ENCODE results near the gene SYT17.

The SYT17 gene

DNA sequence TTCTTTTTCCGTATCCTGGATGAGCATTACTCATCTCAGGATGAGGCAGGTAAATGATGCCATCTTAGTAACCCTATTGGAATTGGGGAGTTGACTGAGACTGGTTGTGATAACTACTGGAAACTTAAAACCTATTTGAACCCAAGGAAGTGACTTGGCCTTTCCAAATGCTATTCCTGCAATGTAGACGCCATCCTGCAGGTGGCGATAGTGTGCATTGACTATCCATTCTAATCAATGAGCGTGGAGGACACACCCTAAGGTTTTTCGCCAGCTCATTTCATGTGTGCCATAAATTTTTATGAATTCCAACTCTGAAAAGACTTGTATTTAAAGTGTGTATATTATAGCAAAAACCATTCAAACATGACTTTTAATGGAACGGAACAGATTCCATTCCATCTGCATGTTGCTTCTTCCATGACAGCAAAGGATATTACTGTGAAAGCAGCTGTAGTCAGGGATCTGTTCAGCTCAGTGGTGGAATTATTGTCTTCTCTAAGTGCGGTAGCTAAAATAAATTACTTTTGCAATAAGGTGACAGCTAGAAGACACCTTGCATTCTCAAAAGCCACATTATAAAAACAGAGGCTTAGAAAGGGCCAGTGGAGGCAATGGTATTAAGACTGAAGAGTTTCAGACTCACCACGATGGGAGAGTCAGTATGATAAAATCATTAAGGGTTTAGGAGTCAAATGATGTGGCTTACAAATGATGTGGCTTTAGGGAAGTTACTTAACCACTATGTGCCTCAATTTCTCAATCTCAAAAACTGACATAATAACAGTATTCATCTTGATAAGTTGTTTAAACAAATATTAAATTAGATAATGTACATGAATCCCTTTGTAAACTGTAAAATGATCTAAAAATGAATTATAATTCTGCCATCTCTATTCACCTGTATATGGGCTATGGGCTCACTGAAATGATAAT is 55.5 kb downstream of the SYT17 start:
- DNase-seq = no peak

DNA sequence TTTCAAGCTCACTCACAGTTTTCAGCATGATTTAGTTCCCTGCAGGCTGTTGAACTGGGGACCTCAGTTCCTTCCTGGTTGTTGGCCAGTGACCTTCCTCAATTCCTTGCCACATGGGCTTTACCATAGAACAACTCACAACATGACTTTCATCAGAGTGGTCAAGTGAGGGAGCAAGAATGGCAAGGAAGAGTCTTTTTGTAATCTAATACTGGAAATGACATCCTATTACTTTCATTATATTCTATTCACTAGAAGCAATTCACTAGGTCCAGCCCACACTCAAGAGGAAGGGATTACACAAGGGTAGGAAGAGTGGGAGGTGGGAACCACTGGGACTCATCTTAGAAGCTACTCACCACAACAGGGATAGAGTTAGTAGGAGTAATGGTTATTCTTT is 57.6 kb downstream of the SYT17 start:
- DNase-seq = no peak

DNA sequence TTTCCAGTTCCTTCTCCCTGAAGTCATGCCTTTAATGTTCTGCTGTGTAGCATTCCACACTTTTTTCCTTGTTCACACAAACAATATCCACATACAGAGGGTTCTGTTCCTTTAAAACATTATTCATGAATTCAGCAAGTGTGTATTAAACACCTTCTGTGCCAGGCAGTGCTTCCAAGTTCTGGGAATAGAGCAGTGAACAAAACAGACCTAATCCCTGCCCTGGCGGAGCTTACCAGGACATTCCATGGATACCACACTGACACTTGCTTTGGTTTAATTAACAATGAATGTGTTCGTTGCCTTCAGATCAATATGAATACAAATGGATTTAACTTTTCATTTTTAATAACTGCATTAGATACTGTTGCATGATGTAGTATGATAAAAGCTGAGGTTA is 59.6 kb downstream of the SYT17 start:
- no peak for DNase-seq

DNA sequence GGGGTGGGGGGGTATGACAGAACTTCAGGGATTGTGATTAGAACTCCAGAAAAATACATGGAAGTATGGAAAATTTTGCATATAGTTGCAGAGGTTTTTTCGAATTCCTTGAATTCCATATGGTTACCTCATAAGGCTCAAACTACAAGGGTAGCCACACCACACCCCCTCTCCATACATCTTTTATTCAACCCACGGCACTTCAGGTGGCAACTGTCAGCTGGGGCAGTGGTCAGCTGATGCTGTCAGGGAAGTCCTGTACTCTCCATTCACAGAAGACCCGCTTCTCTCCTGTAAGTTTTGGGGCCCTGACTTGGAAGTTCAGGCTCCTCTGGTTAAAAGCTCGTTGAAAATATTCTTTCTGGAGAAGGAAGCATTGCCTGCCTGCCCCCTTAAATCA is 60.0 kb downstream of the SYT17 start:
- no peak for DNase-seq

DNA sequence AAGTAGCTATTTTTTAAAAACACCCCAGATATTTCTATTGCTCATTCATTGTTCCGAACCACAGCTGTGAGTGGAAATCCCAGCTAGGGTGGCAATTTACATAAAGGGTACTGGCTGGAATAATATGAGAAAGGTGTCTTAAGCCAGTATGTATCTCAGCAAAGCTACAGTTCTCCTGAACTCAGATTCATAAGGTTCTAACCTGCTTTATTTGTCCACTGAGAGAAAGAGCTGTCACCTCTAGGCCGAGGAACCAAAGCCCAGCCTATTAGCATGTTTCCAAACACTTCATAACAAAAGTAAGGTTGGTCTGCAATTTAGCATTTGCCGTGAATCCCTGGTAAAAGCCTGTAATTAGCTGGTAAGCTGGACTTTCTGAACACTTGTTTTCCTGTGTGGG is 60.5 kb downstream of the SYT17 start:
- peak; percentile 77 for DNase-seq

DNA sequence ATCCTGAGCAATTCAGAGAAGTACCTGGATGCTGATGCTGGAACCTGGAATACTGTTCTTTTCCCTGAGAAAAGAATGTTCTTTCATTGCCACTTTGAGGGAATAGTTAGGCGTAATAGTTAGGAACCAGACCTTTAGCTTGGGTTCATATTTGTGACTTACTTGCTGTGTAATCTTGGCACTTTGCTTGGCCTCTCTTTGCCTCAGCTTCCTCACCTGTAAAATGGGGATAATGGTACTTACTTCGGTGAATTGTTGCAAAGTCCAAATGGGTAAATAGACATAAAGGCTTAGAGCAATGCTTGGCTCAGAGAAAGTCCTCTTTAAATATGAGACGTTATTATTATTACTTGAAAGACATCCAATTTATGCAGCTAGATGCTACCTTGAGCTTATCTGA is 62.5 kb downstream of the SYT17 start:
- DNase-seq = no peak

DNA sequence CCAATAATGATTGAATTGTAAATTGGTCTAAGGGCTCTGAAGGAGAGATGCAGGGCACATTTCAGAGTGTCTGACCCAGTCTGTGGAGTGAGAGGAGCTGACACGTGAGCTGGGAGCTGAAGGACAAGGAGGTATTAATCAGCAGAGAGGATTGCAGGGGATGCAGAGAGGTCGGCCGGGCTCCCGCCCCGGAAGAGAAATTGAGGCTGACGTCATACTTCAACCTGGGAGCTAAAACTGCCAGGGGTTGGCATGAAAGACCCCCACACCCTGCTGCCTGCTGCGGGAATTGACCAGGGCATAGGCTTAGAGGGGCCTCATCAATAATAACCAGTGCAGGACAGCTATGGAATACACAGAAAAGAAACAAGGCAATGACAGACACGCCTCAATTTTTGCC is 63.8 kb downstream of the SYT17 start:
- no peak for DNase-seq

DNA sequence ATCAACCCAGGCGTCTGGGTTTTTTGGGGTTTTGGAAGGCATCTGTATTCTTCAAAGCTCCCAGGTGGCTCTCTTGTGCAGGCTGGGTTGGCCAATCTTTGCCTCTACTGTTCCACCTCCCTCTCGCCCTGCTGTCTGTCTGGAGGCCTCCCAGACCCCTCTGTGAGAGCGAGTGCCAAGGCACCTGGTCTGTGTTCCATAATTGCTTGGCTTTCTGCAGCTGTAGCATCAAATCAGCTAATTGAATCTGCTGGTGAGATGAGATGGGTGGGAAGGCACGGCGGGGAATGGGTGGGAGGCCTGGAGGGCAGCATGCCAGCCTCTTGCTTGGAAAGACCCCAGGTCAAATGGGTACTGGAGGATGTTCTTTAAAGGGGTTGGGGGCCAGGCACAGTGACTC is 64.9 kb downstream of the SYT17 start:
- DNase-seq = no peak

DNA sequence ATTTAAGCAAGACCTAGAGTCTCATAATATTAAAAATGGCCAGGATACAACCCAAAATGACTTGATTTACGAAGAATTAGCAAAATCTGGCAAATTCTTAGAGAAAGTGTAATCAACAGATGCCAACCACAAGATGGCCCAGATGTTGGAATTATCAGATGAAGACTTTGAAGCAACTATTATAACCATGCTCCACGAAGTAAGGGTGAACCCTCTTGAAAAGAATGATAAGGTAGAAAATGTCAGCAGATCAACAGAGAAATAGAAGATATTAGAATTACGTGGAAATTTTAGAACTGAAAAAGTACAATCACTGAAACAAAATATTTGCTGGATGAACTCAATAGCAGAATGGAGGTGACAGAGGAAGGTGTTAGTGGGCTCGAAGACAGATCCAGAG is 67.4 kb downstream of the SYT17 start:
- DNase-seq = no peak

DNA sequence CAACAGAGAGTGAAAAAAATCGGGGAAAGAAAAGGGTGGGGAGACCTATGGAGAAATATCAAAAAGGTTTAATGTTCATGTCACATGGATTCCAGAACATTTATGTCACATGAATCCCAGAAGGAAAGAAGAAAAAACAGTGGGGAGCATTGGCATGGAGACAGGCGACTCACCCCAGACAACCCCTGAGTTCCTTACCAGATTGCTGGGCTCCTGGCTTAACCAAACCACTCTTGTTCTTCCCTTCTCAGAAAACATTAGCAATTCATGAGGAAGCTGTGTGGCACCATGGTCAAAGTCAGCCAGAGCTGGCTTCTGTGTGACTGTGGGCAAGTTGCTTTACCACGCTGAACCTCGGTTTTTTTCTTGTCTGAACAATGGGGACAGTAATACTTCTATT is 67.8 kb downstream of the SYT17 start:
- no peak for DNase-seq

DNA sequence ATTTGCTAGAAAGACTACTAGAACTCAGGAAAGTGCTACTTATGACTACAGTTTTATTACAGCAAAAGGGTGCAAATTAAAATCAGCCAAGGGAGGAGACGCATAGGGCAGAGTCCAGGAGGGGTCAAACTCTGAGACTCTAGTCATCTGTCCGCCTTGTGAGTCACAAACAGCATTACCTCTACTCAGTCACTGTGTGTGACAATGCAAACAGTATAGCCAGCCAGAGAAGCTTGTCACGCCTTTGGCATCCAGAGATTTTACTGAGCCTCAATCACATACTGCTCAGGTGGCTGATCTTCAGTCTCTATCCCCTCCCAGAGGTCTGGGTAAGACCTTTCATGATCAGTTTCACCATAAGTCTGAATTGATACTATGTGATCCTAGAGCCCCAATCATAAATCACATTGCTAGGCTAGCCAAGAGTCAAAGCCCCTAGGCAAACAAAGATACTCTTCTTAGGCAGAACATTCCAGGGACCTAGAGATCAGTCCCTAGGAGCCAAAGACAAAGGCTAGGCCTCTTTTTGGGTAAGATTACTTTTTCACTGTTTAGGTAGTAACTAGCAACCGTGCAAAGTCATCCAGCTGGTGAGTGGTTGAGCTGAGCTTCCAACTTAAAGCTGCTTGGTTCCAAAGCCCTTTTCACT is 68.6 kb downstream of the SYT17 start:
- no peak for DNase-seq

DNA sequence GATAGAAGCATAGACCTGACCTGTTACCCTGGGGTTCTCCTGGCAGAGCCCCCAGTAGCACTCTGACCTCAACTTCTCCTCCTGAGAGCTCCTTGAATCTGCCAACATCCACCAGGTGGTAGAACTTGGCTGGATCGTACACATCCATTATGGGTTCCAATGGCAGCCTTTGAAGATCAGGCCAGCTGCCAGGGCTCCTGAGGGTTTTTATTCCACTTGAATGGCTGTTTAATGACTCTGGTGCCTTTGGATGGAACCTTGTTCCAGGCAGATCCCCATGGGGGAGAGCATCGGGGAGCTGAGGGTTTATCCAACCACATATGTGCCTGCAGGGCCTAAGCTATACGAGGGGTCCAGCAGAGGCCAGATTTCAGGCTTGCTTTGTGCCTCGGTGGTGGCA is 70.4 kb downstream of the SYT17 start:
- peak; percentile 74 for DNase-seq

DNA sequence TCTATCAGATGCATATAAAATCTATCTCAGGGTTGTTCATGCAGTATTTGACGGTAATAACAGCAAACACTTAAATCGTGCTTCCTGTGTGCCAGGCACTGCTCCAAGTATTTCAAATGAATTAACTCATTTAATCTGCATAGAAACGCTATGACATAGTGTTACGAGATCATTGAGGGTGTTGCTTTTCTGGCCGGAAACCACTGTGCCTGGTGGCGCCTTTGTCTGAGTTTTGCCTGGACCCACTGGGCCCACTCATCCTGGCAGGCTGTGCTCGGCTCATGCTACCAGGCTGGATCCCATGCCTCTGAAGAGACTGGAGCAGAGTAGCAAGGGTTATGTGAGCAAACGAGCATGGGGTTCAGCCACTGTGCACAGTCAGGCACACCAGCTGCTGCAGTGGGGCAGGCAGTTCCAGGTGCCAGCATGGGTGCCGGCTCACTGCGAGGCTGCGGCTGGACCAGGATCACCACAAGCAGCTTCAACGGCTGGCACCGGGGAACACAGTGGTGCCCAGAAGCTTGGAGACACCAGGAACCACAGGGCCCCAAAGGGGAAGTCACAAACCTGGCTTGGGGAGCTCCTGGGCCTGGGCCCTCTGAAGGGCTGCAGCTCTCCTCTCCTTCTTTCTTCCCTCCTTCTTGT is 71.6 kb downstream of the SYT17 start:
- DNase-seq = no peak

DNA sequence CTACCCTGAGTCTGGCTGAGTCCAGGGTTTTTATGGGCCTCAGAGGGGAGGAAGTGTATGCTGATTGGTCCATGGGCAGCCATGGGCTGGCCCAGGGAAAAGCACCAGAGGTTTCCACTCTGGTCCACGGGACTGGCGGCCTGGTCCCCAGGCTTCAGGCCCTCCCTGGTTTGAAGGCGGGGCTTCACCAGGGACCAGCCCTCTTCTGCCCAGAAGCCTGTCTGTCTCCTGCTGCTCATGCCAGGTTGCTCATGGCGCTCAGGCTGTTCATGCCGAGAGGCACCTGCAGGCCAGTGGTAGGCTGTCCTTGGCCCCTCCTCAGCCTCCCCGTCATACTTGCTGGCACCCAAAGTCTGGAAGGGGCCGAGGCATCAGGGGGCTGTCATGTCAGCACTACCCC is 72.5 kb downstream of the SYT17 start:
- DNase-seq = no peak

DNA sequence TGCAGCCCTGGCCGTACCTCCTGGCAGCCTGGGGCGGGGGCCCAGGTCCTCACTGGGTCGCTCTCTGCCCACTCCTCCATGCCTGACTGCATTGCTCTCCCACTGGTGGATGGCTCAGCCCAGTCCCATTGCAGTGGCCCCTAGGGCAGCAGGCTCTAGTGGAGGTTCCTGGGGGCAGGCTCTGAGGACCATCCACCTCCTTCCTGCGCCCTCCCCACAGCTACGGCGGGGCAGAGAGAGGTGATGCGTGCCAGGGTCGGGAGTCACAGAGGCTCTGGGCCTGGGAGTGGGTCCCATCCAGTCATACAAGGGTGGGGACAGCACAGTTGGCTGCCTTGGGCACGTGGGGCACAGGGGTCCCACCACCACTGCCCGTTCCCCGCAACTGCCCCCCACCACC is 73.5 kb downstream of the SYT17 start:
- no peak for DNase-seq

DNA sequence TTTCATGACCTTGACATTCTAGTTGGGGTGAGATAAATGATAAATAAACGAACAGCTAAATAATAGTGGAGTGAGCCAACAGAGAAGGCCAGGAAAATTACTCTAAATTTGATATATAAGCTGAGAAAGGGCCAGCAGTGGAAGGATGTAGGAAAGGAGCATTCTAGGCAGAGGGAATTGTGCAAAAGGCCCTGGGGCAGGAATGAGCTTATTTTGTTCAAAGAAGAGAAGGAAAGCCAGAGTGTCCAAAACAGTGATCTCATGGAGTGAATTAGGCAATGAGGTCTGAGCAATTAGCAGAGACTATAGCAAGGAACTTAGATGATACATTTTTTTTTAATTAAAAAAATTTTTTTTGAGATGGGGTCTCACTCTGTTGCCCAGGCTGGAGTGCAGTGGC is 74.1 kb downstream of the SYT17 start:
- no peak for DNase-seq

DNA sequence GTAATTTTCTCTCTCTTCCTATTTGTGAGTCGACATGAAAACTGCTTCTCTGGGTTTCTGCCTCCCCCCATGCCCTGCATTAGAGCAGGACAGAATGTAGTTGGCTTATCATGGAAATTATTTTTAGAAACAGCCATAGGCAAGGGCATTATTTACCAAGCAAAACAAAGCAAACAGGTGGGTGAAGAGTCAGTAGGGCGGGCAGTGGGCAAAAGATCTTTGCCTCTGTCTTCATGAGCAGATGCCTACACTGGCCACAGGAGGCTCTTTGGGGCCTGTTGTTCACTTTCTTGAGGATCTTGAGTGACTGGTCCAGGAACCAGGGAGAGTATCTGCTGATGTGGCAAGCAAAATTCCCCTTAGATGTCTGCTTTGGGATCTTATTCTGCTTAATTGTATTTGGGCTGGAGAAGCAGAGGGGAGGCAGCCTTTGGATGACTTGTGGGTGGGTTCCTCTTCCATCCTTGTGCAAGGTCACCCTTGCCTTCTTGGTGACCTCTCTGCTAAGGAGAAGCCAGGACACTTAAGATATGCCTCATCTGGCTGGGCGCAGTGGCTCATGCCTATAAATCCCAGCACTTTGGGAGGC is 75.0 kb downstream of the SYT17 start:
- no peak for DNase-seq

DNA sequence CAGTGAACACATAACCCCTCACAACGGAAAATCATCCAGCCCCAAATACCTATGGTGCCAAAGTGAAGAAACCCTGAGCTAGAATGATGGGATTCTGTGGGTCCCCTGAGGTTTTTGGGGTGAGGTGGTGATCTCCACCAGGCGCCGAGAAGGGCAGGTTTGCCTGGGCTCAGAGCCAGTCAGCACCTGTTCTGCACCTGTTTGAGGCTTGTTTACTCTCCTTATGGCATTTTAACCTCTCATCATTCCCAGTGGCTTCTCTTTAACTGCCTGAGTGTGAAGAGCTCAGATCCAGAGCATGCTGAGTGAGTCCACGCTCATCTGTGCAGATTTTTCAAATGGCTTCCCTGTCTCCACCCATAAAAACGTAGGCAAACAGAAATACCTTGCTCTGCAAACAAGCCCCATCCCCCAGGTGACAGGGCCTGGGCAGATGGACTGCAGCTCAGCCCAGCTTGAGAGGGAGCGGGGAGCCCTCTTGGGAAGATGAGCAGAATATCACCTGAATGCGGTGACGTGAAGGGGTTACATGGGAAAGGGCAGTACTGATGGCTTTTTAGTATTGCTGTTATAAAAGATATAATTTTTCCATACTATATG is 77.4 kb downstream of the SYT17 start:
- DNase-seq = peak; percentile 99

DNA sequence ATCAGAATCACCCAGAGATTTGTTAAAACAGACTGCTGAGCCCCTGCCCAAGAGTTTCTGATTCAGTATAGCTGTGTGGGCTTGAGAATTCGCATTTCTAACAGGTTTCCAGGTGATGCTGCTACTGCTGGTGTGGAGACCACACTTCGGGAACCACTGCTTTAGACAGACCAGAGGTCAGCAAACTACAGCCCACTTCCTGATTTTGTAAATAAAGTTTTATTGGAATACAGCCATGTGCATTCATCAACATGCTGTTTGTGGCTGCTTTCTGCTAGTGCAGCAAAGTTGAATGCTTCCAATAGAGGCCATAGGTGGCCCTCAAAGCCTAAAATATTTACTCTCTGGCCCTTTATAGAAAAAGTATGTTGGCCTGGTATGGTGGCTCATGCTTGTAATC is 84.9 kb downstream of the SYT17 start:
- DNase-seq = no peak

DNA sequence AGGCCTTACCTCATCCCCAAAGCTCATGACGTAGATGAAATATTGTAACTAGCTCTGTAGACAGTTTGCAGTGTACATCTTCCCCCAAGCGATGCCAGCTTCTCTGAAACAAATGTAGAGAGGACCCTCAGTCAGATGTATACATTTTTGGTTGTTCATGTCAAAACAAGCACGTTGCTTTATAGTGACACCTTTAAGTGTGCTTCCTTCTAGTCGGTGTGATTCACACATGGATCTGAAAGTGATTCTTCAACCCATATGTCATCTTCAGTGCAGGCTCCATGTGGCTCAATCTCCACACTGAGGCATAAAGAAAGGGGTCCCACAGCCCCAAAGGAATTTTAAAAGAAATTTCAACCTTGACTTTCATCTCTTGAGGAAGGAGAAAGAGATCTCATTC is 86.6 kb downstream of the SYT17 start:
- no peak for DNase-seq

DNA sequence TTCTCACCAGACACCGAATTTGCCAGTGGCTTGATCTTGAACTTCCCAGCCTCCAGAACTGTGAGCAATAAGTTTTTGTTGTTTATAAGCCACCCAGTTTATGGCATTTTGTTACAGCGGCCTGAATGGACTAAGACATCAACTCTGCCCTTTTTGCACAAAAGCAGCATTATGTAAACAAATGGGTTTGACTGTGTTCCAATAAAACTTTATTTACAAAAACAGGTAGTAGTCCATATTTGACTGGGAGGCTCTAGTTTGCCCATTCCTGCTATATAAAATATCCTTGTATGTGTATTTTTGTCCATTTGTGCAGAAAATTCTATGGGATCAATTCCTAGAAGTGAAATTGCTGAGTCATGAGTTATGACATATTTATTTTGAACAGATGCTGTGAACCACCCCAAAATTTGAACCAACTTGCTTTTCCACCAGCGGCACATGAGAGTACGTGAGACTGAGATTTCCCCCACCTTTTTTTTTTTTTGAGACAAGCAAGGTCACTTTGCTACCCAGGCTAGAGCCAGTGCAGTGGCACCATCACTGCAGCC is 96.2 kb downstream of the SYT17 start:
- no peak for DNase-seq

DNA sequence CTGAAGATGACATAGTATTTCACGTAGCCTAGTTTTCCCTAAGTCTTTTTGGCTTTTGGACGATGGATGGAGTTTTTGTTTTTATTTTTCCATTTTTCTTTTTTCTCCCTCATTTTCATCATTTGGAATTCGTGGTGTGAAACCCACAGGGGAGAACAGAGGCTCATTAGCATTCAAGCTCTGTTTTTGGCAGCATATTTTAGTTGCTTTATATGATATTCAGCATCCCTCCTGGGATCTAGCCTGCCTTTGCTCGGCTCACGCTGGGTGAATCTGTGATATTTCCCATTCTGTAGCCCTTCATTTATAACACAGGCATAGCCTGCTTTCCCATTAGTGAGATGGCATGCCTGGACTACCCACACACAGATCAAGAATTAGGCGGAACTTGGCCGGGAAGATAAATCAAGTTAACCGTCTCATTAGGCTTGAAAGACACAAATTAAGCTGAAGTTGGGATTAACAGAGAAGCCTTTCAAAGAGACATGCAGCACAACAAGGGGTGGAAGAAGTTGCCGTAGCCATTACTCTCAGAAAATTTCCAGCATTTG is 97.4 kb downstream of the SYT17 start:
- no peak for DNase-seq

DNA sequence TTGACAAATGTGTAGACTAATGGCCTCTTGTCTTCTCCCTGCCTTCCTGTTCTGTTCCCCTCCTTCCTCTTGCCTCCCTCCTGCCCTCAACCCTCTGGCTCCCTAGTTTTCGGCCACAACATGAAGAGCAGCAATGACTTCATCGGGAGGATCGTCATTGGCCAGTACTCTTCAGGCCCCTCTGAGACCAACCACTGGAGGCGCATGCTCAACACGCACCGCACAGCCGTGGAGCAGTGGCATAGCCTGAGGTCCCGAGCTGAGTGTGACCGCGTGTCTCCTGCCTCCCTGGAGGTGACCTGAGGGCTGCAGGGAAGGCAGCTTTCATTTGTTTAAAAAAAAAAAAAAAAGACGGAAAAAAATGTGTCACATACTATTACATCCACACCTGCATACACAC is 98.7 kb downstream of the SYT17 start:
- no peak for DNase-seq

All from NCI-H69 (cell line).